ENCODE measurements around the gene DEAF1. TPM values are rescaled to one million over a fixed set of nuclear protein-coding genes. Genes with fewer than 3 reads are reported as not detected.

DEAF1 gene
- total RNA-seq, 2 experiments from 2014 or later: 59.1 to 59.3 TPM

DNA sequence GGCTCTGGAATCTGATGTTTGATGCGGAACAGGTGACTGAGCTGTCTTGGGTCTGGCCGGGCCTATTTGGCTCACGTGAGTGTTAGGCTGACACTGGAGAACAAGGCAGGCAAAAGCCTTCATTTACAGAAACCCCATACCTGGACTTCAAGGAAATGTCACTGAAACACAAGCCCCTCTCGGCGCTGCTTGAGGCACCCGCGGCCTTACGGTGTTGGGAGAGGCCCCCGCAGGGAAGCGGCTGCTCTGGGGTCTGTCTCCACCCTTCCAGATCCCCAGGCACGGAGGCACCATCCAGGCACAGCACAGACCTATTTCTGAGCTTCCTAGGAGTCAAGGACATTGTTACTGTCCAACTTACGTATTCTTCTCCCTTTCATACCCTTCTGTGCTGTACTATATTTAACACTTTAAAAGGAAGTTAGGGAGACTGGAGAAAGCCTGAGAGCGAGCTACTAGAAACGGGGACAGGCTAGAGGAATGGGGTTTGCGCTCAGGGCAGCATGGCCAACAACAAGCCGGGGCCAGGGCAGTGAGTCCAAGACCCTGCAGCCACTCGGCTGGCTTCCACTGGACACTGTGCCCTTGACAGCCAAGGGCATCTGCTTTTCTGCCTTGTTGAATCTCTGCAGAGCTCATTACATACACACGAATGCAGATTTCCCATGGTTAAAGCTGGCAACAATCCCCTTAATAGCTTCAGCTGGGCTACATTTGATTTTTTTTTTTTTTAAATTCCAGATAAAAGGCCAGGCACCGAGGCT, 34.2 kb downstream of the DEAF1 start:
- H3K27me3 Mint-ChIP-seq: no peaks in the 10 kb centered on the region
- H3K9me3 Mint-ChIP-seq: no peaks in the 10 kb centered on the region
- intact Hi-C loops (cut with micrococcal nuclease): no loop called here
- no peak for ATAC-seq
- H3K27ac Mint-ChIP-seq: no peak overlapping the region
- H3K4me3 Mint-ChIP-seq: no peak overlapping the region
- H3K4me1 Mint-ChIP-seq (ENCODE audit: low read depth): no peaks in the 10 kb centered on the region
- no peak for DNase-seq
- peaks cover 5% of the 10 kb centered on the region for H3K36me3 Mint-ChIP-seq (ENCODE audit: low read depth)
- CTCF ChIA-PET: interaction anchor here (0.7 to 1.6 kb wide), 5 partner anchors 10 to 106 kb away, joined by 3 to 7 read pairs (median 3); no protein-coding TSS in a partner anchor
- TF ChIP-seq, protein P1, sequence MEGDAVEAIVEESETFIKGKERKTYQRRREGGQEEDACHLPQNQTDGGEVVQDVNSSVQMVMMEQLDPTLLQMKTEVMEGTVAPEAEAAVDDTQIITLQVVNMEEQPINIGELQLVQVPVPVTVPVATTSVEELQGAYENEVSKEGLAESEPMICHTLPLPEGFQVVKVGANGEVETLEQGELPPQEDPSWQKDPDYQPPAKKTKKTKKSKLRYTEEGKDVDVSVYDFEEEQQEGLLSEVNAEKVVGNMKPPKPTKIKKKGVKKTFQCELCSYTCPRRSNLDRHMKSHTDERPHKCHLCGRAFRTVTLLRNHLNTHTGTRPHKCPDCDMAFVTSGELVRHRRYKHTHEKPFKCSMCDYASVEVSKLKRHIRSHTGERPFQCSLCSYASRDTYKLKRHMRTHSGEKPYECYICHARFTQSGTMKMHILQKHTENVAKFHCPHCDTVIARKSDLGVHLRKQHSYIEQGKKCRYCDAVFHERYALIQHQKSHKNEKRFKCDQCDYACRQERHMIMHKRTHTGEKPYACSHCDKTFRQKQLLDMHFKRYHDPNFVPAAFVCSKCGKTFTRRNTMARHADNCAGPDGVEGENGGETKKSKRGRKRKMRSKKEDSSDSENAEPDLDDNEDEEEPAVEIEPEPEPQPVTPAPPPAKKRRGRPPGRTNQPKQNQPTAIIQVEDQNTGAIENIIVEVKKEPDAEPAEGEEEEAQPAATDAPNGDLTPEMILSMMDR (IDR thresholded peaks at IDR 0.05): no peak
- POLR2A ChIA-PET: interaction anchor here (1.2 kb wide), 1 partner anchor 35 kb away, joined by 5 read pairs; the partner anchor contains the start of gene TMEM80

DNA sequence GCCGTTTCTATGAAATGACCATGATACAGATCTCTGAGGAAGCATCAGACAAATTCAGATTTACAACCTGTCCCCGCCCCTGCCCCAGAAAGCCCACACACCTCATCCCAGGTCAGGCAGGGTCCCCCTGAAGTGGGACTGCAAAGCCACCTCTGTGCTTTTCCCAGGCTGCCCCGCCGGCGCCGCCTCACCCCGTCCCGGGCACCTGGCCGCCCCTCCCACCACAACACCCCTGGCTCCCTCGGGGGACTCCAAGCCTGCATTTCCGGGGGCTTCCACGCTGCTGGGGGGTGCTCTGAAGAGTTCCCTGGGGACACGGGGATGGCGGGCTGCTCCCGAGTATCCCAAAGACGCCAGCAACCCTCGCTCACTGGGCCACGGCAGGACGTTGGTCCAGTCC, 34.7 kb downstream of the DEAF1 start:
- ATAC-seq (no peak), DNase-seq (no peak)
- Mint-ChIP-seq H3K27ac (no peak overlapping the region), H3K27me3 (no peaks in the 10 kb centered on the region), H3K4me3 (no peak overlapping the region), H3K4me1 (ENCODE audit: low read depth) (no peaks in the 10 kb centered on the region), H3K36me3 (ENCODE audit: low read depth) (peaks cover 5% of the 10 kb centered on the region), H3K9me3 (no peaks in the 10 kb centered on the region)
- POLR2A ChIA-PET: interaction anchor here (1.2 kb wide), 1 partner anchor 36 kb away, joined by 5 read pairs; the partner anchor contains the start of gene TMEM80
- CTCF ChIA-PET: interaction anchor here (0.7 to 1.6 kb wide), 3 partner anchors 62 to 106 kb away, joined by 3 to 7 read pairs (median 4); no protein-coding TSS in a partner anchor
- intact Hi-C loops (cut with micrococcal nuclease): no loop called here
- TF ChIP-seq, protein P1 (IDR thresholded peaks at IDR 0.05): no peak

DNA sequence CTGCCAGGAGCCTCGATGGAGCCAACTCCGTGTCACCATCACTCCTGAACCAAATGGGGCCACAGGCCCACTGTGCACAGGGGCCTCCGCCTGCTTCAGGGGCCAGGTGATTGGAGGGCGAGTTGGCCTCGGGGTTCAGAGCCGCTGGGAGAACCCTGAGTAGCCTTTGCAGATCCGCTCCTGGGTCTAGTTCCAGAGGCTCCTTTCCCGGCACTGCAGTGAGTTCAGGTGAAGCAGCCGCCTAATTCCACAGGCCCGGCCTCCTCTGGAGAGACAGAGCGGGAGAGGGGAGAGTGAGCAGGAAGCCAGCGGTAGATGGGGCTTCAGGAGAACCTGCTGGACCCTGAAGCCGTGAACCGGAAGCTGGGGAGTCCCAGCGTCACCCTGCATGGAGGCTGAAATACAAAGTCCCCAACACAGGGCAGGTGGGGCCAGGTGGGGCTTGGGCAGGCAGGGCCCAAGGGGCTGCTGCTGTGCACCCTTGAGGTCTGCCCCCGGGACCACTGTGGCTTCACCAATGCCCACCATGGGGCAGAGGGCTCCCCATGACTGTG, 35.4 kb downstream of the DEAF1 start:
- Mint-ChIP-seq H3K4me1 (ENCODE audit: low read depth) (no peaks in the 10 kb centered on the region), H3K9me3 (no peaks in the 10 kb centered on the region), H3K27ac (no peak overlapping the region), H3K27me3 (no peaks in the 10 kb centered on the region), H3K36me3 (ENCODE audit: low read depth) (peaks cover 7% of the 10 kb centered on the region), H3K4me3 (no peak overlapping the region)
- ATAC-seq (no peak), DNase-seq (no peak)
- intact Hi-C loops (cut with micrococcal nuclease): no loop called here
- TF ChIP-seq, protein P1 (IDR thresholded peaks at IDR 0.05): no peak
- ChIA-PET POLR2A (interaction anchor here (0.6 kb wide), 1 partner anchor 129 kb away, joined by 3 read pairs; no protein-coding TSS in a partner anchor), CTCF (interaction anchor here (1.6 kb wide), 1 partner anchor 64 kb away, joined by 7 read pairs; no protein-coding TSS in a partner anchor)

DNA sequence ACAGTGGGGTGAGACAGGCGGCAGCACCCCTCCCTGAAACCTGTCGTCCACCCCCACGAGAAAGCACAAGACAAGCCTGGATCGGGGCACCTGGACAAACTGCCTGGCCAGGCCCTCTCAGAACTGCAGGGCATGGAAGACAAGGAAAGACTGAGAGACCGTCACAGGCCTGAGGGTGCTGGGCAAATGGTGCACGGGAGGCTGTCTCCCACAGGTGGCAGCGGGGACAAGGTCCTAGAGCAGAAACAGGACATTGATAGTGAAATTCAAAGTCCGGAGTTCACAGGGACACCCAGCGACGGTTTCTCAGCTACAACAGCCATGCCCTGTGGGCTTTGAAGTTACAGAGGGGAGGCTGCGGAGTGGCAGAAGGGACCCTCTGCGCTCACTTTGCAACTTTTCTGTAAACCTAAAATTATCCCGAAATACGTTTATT, 37.3 kb downstream of the DEAF1 start:
- Mint-ChIP-seq H3K36me3 (ENCODE audit: low read depth) (peaks cover 9% of the 10 kb centered on the region), H3K9me3 (no peaks in the 10 kb centered on the region), H3K4me3 (no peak overlapping the region), H3K27ac (no peak overlapping the region), H3K27me3 (no peaks in the 10 kb centered on the region), H3K4me1 (ENCODE audit: low read depth) (no peaks in the 10 kb centered on the region)
- POLR2A ChIA-PET: no interaction called here
- DNase-seq (no peak), ATAC-seq (no peak)
- intact Hi-C loops (cut with micrococcal nuclease): no loop called here
- CTCF ChIA-PET: no interaction called here
- TF ChIP-seq, protein P1 (IDR thresholded peaks at IDR 0.05): no peak

DNA sequence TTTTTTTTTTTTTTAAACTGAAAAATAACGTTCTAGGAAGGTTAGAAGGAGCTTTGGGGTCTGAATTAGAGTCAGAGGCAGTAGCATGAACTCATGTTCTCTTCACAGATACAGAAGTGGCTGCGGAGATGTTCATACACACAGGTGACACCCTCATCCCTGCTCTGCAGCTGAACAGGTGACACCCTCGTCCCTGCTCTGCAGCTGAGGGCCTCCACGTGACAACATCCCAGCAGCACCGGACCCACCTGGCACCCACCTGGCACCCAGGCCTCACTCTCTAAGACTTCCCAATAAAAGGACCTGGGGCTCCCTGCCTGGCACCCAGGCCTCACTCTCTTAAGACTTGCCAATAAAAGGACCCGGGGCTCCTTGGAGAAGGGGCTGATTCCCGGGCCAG, 38.2 kb downstream of the DEAF1 start:
- Mint-ChIP-seq H3K27ac (no peak overlapping the region), H3K27me3 (no peaks in the 10 kb centered on the region), H3K4me3 (no peak overlapping the region), H3K36me3 (ENCODE audit: low read depth) (peaks cover 7% of the 10 kb centered on the region), H3K9me3 (no peaks in the 10 kb centered on the region), H3K4me1 (ENCODE audit: low read depth) (no peaks in the 10 kb centered on the region)
- TF ChIP-seq, protein P1 (IDR thresholded peaks at IDR 0.05): no peak
- intact Hi-C loops (cut with micrococcal nuclease): no loop called here
- no peak for DNase-seq
- no peak for ATAC-seq
- CTCF ChIA-PET: no interaction called here
- POLR2A ChIA-PET: interaction anchor here (0.6 kb wide), 1 partner anchor 151 kb away, joined by 3 read pairs; no protein-coding TSS in a partner anchor

Measured in activated CD8-positive, alpha-beta T cell treated with anti-CD3 and anti-CD28 coated beads for 36 hours (primary cell).